Muscle of leg (tissue), 11 donors: Measurements from ENCODE around the gene CX3CL1. TPM values are rescaled to one million over a fixed set of nuclear protein-coding genes. Genes with fewer than 3 reads are reported as not detected.

Experiments used
- DNase-seq: peaks from one replicate; pipeline ENCODE4 v3.0.0; 2013
- H3K27ac ChIP-seq: one replicate; pipeline ENCODE4 v1.5.1; 2013; ENCODE audit warnings: mild to moderate bottlenecking, low read length, control low read depth
- H3K27me3 ChIP-seq: one replicate; pipeline ENCODE4 v1.6.1; 2013; ENCODE audit warnings: low read length; ENCODE audit not compliant: control insufficient read depth, insufficient read depth
- H3K36me3 ChIP-seq: one replicate; pipeline ENCODE4 v1.6.1; 2013; ENCODE audit warnings: low read length; ENCODE audit not compliant: control insufficient read depth, insufficient read depth
- H3K4me1 ChIP-seq: one replicate; pipeline ENCODE4 v1.6.1; 2013; ENCODE audit warnings: low read length; ENCODE audit not compliant: control insufficient read depth, insufficient read depth
- H3K4me3 ChIP-seq: one replicate; pipeline ENCODE4 v1.5.1; 2013; ENCODE audit warnings: low read length, control low read depth
- H3K9me3 ChIP-seq: replicated peaks from 2 replicates; pipeline ENCODE4 v1.6.1; 2013; ENCODE audit warnings: low read depth, low read length; ENCODE audit not compliant: control insufficient read depth
- WGBS: methylation state at CpG from one replicate; pipeline ENCODE4 v1.1.5; 2013; ENCODE audit warnings: missing lambda C conversion rate; ENCODE audit not compliant: insufficient coverage; 5-methylcytosine and 5-hydroxymethylcytosine counted together
- polyA plus RNA-seq, 8 donors: library from polyadenylated mRNA; unstranded; fragments of 120-200 nt; gene quantifications; one replicate each; pipeline versions ENCODE4 v1.2.1 to v1.2.3, GENCODE V29; 2013; ENCODE audit warnings: inconsistent platforms in 1 of 8, low replicate concordance in 1 of 8; ENCODE audit not compliant: insufficient read length in 8 of 8, insufficient read depth in 1 of 8
- total RNA-seq: library from RNA; stranded (reverse); fragments of 120-200 nt; gene quantifications from one replicate; pipeline ENCODE4 v1.2.4, GENCODE V29; 2013

The CX3CL1 gene
- total and polyA plus RNA-seq, 9 donors = 2.5 to 7.0 (median 4.8) TPM

DNA sequence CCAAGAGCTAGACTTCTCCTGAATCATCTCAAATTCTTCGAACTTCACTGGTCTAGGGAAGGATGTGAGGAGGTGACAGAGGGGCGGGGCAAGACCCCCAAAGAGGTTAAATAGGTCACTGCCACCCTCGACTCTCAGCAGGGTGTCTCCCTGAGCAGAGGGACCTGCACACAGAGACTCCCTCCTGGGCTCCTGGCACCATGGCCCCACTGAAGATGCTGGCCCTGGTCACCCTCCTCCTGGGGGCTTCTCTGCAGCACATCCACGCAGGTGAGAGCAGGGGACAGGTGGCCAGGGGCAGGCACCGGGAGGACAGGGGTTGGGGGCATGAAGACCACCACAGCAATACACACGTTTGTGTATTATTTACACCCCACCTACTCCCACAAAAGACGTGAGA is 41.4 kb downstream of the CX3CL1 start:
- WGBS = 60% methylated on average over 2 of the region's 7 CpGs
- no peak for DNase-seq
- Histone ChIP-seq H3K27me3 (no peaks in the 10 kb centered on the region), H3K36me3 (no peaks in the 10 kb centered on the region), H3K9me3 (no peaks in the 10 kb centered on the region), H3K4me3 (no peak overlapping the region), H3K27ac (no peak overlapping the region), H3K4me1 (peaks cover 52% of the 10 kb centered on the region)

DNA sequence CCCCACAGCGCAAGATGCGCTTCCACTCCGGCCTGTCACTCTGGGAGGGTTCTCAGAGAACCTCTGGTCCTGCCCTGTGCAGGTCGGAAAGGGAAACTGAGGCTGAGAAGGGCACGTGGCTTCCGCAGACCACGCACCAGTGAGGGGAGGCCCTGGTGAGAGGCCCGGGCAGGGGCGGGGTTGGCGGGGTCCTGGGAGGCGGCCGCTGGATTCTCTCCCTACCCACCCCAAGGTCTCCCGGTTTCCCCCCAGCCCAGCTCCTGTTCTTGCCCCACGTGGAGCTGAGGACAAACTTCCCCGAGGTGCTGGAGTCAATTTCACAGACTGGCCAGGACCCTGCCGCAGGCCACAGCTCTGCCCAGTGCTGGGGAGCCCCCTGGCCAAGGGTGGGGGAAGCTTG is 43.8 kb downstream of the CX3CL1 start:
- no peak for DNase-seq
- Histone ChIP-seq H3K4me3 (no peak overlapping the region), H3K27me3 (no peaks in the 10 kb centered on the region), H3K27ac (no peak overlapping the region), H3K36me3 (no peaks in the 10 kb centered on the region), H3K9me3 (no peaks in the 10 kb centered on the region), H3K4me1 (peaks cover 39% of the 10 kb centered on the region)
- 97% methylated on average over 11 of the region's 16 CpGs for WGBS

DNA sequence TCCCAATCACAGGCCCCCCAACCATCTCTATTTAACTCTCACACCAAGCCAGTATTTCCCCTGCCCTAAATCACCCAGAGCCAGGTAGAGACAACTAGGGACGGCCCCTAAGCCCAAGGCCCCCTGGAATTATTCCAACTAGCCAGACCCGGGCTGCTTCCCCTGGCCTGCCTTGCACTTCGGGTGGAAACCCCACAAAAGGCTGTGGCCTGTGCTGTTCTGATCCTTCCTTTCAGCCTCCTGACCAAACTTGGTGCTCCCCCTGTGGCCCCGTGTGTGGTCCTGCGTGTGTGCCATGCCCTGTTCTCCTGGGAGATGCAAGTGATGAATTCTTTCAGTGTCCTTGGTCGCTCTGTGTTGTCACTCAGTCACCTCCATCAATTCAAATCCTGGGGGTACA is 47.2 kb downstream of the CX3CL1 start:
- WGBS = 40% methylated on average over 3 of the region's 6 CpGs
- DNase-seq = no peak
- Histone ChIP-seq H3K4me3 (no peak overlapping the region), H3K4me1 (peaks cover 37% of the 10 kb centered on the region), H3K36me3 (no peaks in the 10 kb centered on the region), H3K27me3 (no peaks in the 10 kb centered on the region), H3K27ac (no peak overlapping the region), H3K9me3 (no peaks in the 10 kb centered on the region)

DNA sequence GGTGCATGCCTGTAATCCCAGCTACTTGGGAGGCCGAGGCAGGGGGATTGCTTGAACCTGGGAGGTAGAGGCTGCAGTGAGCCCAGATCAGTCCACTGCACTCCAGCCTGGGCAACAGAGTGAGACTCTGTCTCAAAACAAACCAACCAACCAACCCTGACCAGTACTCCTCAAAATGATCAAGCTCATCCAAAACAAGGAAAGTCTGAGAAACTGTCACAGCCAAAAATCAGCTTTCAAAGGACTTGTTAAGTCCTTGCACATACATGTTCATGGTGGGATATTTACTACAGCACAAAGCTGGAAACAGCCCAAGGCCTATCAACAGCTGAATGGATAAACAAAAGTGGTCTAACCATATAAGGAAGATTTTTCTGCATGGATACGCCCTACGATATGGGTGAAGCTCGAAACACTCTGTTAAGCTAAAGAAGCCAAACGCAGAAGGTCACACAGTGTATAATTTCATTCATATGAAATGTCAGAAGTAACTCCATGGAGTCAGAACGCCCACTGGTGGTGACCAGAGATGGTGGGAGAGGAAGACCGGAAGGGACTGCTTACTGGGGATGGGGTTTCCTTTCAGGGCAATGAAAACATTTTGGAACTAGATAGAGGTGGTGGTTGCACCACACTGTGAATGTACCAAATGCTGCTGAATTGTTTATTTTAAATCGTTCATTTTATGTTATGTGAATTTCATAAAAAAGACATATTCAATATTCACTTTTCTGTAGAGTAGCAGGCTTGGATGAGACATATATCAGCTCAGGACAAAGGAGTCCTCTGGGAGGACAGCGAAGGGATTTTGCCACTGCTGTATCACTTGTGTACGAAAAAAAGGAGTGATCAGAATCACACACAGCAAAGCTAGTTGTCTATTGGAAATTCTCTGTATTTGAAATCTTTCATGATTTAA is 50.0 kb downstream of the CX3CL1 start:
- Histone ChIP-seq H3K36me3 (peaks cover 3% of the 10 kb centered on the region), H3K27me3 (no peaks in the 10 kb centered on the region), H3K4me1 (peaks cover 44% of the 10 kb centered on the region), H3K4me3 (no peak overlapping the region), H3K27ac (peak overlapping the region; percentile 42), H3K9me3 (no peaks in the 10 kb centered on the region)
- DNase-seq = peak; percentile 89
- 50% methylated on average over 1 of the region's 10 CpGs for WGBS

DNA sequence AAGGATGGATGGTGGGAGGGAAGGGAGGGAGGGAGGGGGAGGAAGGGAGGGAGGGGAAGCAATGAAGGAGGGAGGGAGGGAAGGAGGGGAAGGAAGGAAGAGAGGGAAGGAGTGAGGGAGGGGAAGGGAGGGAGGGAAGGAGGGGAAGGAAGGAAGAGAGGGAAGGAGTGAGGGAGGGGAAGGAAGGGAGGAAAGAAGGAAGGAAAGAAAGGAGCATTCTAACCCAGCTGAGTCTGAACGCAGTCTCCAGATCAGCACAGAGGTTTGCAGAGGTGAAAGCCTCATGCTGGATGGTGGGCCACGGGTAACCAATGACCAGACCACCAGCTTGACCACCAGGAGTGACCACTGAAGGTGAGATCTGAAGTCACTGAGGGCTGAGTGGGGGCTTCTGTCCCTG is 50.9 kb downstream of the CX3CL1 start:
- Histone ChIP-seq H3K4me1 (peaks cover 40% of the 10 kb centered on the region), H3K36me3 (peaks cover 8% of the 10 kb centered on the region), H3K27me3 (no peaks in the 10 kb centered on the region), H3K27ac (no peak overlapping the region), H3K4me3 (no peak overlapping the region), H3K9me3 (no peaks in the 10 kb centered on the region)
- DNase-seq = no peak
- whole genome bisulfite sequencing = 75% methylated on average over 2 of the region's 2 CpGs

DNA sequence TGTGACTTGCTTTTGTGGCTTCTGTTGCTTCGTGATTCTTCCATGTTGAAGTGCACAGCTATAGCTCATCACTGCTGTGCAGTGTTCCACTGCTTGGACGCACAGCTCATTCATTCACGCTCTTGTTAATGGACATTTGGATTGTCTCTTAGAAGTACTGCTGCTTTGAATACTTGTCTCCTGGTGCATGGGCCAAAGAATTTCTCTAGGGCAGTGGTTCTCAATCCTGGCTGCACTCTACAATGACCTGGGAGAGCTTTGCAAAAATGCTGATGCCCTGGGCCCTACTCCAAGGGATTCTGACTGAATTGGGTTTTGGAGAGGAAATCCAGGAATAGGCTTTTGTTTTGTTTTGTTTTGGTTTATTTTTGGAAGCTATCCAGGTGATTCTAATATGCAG is 52.3 kb downstream of the CX3CL1 start:
- 63% methylated on average over 3 of the region's 3 CpGs for WGBS
- Histone ChIP-seq H3K4me1 (peaks cover 31% of the 10 kb centered on the region), H3K4me3 (no peak overlapping the region), H3K9me3 (no peaks in the 10 kb centered on the region), H3K27me3 (no peaks in the 10 kb centered on the region), H3K27ac (no peak overlapping the region), H3K36me3 (peaks cover 19% of the 10 kb centered on the region)
- DNase-seq = no peak

DNA sequence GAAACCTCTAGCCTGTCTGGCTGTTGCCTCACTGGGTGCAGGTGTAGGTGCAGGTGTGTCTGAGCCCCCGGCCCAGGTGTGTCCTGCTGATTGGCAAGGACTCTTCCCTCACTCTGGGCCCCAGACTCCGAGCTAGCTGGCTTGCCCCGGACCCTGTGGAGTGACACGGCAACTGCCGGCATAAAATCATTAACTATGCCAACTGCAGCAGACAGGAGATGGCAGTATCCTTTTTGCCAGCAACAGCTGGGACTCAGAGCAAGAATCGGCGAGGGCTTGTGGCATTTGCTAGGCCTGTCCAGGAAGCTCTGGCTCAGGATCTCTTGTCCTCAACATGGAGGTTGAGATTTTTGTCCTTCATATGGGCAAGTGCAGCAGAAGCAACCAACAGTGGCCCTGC is 54.1 kb downstream of the CX3CL1 start:
- Histone ChIP-seq H3K27ac (peak overlapping the region; percentile 62), H3K36me3 (peaks cover 36% of the 10 kb centered on the region), H3K9me3 (no peaks in the 10 kb centered on the region), H3K27me3 (no peaks in the 10 kb centered on the region), H3K4me3 (no peak overlapping the region), H3K4me1 (peaks cover 31% of the 10 kb centered on the region)
- 79% methylated on average over 7 of the region's 7 CpGs for WGBS
- peak; percentile 80 for DNase-seq

DNA sequence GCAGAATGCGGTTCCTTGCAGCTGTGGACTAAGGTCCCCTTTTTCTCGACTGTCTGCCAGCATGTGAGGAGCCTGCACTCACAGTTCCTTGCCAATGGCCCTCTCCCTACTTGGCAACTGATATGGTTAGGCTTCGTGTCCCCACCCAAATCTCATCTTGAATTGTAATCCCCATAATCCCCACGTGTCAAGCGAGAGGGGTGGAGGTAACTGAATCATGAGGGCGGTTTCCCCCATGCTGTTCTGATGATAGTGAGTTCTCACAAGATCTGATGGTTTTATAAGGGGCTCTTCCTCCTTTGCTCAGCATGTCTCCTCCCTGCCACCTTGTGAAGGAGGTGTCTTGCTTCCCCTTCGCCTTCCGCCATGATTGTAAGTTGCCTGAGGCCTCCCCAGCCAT is 55.0 kb downstream of the CX3CL1 start:
- Histone ChIP-seq H3K4me3 (no peak overlapping the region), H3K9me3 (no peaks in the 10 kb centered on the region), H3K27ac (no peak overlapping the region), H3K36me3 (peaks cover 43% of the 10 kb centered on the region), H3K27me3 (no peaks in the 10 kb centered on the region), H3K4me1 (peaks cover 26% of the 10 kb centered on the region)
- 100% methylated on average over 1 of the region's 8 CpGs for WGBS
- no peak for DNase-seq

DNA sequence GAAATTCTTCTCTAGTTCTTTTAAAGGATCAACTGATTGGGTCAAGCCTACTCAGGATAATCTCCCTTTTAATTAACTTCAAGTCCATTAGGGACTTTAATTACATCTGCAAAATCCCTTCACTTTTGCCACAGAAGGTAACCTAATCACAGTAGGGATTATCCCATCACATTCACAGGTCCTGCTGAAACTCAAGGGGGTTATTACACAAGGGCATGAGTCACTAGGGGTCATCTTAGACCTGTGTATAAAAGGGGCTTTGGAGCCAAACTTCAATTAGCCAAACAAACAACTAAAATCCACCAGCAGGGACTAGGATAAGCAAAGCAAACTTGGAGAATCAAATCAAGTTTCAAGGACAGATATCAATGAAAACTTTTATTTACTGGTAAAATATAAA is 55.5 kb downstream of the CX3CL1 start:
- H3K4me1 ChIP-seq = peaks cover 22% of the 10 kb centered on the region
- no peaks in the 10 kb centered on the region for H3K9me3 ChIP-seq
- DNase-seq = no peak
- H3K4me3 ChIP-seq = no peak overlapping the region
- H3K27ac ChIP-seq = no peak overlapping the region
- no peaks in the 10 kb centered on the region for H3K27me3 ChIP-seq
- H3K36me3 ChIP-seq = peaks cover 49% of the 10 kb centered on the region

DNA sequence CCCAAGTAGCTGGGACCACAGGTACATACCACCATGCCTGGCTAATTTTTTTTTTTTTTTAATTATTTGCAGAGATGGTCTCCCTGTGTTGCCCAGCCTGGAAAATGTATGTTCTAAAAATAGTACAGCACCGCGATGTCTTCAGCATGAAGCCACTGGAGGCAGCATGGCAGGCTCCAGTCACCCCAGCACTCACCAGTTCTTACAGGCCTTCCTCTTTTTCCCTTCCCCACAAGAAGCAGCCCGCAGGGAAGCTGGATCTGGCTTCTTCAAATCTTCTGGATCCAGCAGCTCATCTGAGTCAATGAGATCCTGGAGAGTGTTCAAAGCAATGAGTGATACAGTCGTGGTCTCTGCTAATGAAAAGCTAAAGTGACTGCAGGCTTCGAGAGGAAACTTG is 58.7 kb downstream of the CX3CL1 start:
- Histone ChIP-seq H3K9me3 (no peaks in the 10 kb centered on the region), H3K36me3 (peaks cover 75% of the 10 kb centered on the region), H3K4me3 (no peak overlapping the region), H3K27ac (no peak overlapping the region), H3K27me3 (no peaks in the 10 kb centered on the region), H3K4me1 (peaks cover 11% of the 10 kb centered on the region)
- WGBS = 95% methylated on average over 3 of the region's 5 CpGs
- no peak for DNase-seq
